ENCODE results near the gene PHYKPL.
"Not testable (repeated sequence)": the region's sequence is repeated elsewhere in the genome, so short reads cannot be mapped to it uniquely, and the experiment has no call there.

PHYKPL gene

DNA sequence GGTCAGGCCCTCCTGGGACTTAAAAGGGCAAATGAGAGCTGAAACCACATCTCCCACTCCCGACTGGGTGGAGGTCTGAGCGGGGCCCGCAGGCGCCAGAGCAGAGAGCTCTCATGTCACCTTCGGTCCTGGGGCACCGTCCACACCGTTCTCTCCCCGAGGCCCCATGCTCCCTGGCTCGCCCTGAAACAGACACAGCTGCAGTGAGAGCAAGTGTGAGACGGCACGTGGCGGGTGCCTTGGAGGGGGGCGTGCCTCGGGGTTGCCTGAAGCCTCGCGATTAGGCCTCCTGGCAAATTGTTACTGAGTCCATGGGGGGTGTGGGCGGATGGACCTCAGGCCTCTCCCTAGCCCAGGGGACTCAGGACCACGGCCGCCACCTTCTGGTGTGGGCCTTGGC, 24.1 kb upstream of the PHYKPL start:
- no peaks in the 10 kb centered on the region for H3K4me1 ChIP-seq (ENCODE audit: low read depth, poor library complexity, severe bottlenecking)
- no peak overlapping the region for H3K27ac ChIP-seq
- no peaks in the 10 kb centered on the region for H4K20me1 ChIP-seq (ENCODE audit: insufficient read depth)
- H2AFZ ChIP-seq (ENCODE audit: low read depth): no peak overlapping the region
- H3K27me3 ChIP-seq (ENCODE audit: insufficient read depth, low read depth): no peaks in the 10 kb centered on the region; the same call in 1 of the 2 replicates
- H3K36me3 ChIP-seq (ENCODE audit: insufficient read depth): no peaks in the 10 kb centered on the region
- H3K9ac ChIP-seq: no peak overlapping the region
- H3K4me3 ChIP-seq (IDR thresholded peaks at IDR 0.05; ENCODE audit: insufficient read depth, low read depth, low read length): no peak overlapping the region
- TF ChIP-seq, protein P1, sequence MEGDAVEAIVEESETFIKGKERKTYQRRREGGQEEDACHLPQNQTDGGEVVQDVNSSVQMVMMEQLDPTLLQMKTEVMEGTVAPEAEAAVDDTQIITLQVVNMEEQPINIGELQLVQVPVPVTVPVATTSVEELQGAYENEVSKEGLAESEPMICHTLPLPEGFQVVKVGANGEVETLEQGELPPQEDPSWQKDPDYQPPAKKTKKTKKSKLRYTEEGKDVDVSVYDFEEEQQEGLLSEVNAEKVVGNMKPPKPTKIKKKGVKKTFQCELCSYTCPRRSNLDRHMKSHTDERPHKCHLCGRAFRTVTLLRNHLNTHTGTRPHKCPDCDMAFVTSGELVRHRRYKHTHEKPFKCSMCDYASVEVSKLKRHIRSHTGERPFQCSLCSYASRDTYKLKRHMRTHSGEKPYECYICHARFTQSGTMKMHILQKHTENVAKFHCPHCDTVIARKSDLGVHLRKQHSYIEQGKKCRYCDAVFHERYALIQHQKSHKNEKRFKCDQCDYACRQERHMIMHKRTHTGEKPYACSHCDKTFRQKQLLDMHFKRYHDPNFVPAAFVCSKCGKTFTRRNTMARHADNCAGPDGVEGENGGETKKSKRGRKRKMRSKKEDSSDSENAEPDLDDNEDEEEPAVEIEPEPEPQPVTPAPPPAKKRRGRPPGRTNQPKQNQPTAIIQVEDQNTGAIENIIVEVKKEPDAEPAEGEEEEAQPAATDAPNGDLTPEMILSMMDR (conservative IDR thresholded peaks at IDR 0.05; ENCODE audit: low read depth, low read length): no peak
- no peaks in the 10 kb centered on the region for H3K79me2 ChIP-seq (ENCODE audit: insufficient read depth, low read depth)
- no peak overlapping the region for H3K4me2 ChIP-seq

DNA sequence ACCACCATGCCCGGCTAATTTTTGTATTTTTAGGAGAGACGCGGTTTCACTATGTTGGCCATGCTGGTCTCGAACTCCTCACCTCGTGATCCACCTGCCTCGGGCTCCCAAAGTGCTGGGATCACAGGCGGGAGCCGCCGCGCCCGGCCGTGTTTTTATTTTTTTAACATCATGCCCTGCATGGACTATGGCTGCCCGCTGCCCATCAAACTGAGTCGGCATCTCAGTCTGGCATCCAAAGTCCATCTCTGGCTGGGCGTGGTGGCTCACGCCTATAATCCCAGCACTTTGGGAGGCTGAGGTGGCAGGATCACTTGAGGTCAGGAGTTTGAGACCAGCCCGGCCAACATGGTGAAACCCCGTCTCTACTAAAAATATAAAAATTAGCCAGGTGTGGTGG, 21.0 kb upstream of the PHYKPL start:
- H3K9ac ChIP-seq; H2AFZ ChIP-seq (ENCODE audit: low read depth); H3K4me3 ChIP-seq (IDR thresholded peaks at IDR 0.05; ENCODE audit: insufficient read depth, low read depth, low read length); H3K79me2 ChIP-seq (ENCODE audit: insufficient read depth, low read depth); H4K20me1 ChIP-seq (ENCODE audit: insufficient read depth); H3K36me3 ChIP-seq (ENCODE audit: insufficient read depth); H3K27ac ChIP-seq; H3K4me1 ChIP-seq (ENCODE audit: low read depth, poor library complexity, severe bottlenecking); H3K4me2 ChIP-seq; H3K27me3 ChIP-seq (ENCODE audit: insufficient read depth, low read depth): not testable (repeated sequence)

DNA sequence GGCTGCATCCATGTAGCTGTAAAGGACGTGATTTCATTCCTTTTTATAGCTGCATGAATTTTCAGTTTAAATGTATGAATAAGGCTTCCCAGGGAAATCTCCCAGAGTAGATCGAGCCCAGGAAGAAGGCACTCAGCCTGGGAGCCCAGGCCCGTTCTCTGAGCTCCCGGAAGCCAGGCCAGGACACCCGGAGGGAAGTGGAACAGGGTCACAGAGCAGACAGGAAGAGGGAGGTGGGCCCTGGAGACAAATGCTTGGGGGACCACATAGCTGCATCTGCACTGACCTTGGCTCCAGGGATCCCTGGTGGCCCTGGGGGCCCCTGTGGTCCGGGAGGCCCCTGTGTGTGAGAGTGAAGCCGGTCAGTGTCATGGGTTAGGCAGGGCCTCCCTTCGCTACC, 19.7 kb upstream of the PHYKPL start:
- Histone ChIP-seq H3K9ac (no peak overlapping the region), H3K79me2 (ENCODE audit: insufficient read depth, low read depth) (no peaks in the 10 kb centered on the region), H3K4me2 (no peak overlapping the region), H3K4me1 (ENCODE audit: low read depth, poor library complexity, severe bottlenecking) (no peaks in the 10 kb centered on the region), H3K4me3 (IDR thresholded peaks at IDR 0.05; ENCODE audit: insufficient read depth, low read depth, low read length) (no peak overlapping the region), H3K27ac (no peak overlapping the region), H3K27me3 (ENCODE audit: insufficient read depth, low read depth) (no peaks in the 10 kb centered on the region; the same call in 1 of the 2 replicates), H3K36me3 (ENCODE audit: insufficient read depth) (no peaks in the 10 kb centered on the region), H2AFZ (ENCODE audit: low read depth) (no peak overlapping the region; the same call in 1 of the 2 replicates), H4K20me1 (ENCODE audit: insufficient read depth) (no peaks in the 10 kb centered on the region)
- TF ChIP-seq, protein P1 (conservative IDR thresholded peaks at IDR 0.05; ENCODE audit: low read depth, low read length): no peak

DNA sequence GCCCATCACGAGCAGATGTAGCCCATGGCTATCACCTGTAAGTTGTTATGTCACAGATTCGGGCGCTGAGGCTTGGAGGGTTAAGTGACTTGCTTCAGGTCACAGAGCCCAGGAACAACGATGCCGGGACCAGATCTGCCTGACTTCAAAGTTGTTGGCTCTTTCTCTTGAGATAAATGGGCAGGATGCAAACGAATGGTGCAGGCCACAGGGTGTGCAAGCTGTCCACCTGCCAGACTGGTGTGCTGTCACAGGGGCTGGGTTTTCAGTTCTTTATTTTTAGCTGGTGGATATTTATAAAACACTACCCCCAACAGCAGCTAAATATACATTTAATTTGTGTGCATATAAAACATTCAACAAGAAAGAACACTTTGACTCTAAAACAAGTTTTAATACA, 17.7 kb upstream of the PHYKPL start:
- Histone ChIP-seq H3K9ac (no peak overlapping the region), H3K36me3 (ENCODE audit: insufficient read depth) (no peaks in the 10 kb centered on the region), H3K79me2 (ENCODE audit: insufficient read depth, low read depth) (no peaks in the 10 kb centered on the region), H3K4me3 (IDR thresholded peaks at IDR 0.05; ENCODE audit: insufficient read depth, low read depth, low read length) (no peak overlapping the region), H3K27me3 (ENCODE audit: insufficient read depth, low read depth) (no peaks in the 10 kb centered on the region; the same call in 1 of the 2 replicates), H3K27ac (no peak overlapping the region), H3K4me2 (no peak overlapping the region), H3K4me1 (ENCODE audit: low read depth, poor library complexity, severe bottlenecking) (no peaks in the 10 kb centered on the region), H2AFZ (ENCODE audit: low read depth) (no peak overlapping the region), H4K20me1 (ENCODE audit: insufficient read depth) (no peaks in the 10 kb centered on the region)
- TF ChIP-seq, protein P1 (conservative IDR thresholded peaks at IDR 0.05; ENCODE audit: low read depth, low read length): no peak

DNA sequence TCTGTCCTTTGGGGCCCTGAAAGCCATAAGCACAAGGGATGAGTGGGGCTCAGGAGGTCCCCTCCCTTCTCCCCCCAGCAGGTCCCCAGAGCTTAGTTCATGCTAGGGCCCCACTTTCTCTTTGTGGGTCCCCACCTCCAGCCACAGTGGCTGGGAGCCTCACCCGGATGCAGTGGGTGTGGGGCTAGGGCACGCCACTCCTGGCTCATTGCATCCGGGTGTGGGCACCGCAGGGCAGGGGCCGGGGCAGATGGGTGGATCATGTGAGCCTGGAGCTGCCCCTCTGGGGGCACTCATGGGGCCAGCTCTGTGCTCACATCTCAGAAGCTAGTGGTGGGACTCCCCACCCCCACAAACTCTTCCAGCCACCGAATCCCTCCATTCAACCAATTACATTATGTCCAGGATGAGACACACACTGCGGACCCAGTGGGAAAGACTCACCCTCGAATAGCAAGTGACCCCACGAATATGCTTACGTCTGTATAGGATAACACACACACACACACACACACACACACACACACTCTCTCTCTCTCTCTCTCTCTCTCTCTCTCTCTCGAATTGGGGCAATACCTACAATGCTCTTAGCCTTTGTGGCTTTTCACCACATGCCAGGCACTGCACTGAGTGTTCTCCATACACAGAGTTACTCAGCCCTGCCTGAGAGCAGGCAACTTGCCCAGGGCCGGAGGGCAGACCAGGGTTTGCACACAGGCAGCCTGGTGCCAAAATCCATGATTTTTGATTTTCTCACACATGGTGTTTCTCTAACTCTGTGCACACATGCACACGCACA, 16.8 kb upstream of the PHYKPL start:
- Histone ChIP-seq H3K36me3 (ENCODE audit: insufficient read depth) (no peaks in the 10 kb centered on the region), H3K4me2 (no peak overlapping the region), H2AFZ (ENCODE audit: low read depth) (no peak overlapping the region), H3K79me2 (ENCODE audit: insufficient read depth, low read depth) (no peaks in the 10 kb centered on the region), H3K9ac (no peak overlapping the region), H4K20me1 (ENCODE audit: insufficient read depth) (no peaks in the 10 kb centered on the region), H3K4me3 (IDR thresholded peaks at IDR 0.05; ENCODE audit: insufficient read depth, low read depth, low read length) (no peak overlapping the region), H3K27ac (no peak overlapping the region), H3K4me1 (ENCODE audit: low read depth, poor library complexity, severe bottlenecking) (no peaks in the 10 kb centered on the region), H3K27me3 (ENCODE audit: insufficient read depth, low read depth) (no peaks in the 10 kb centered on the region; the same call in 1 of the 2 replicates)
- TF ChIP-seq, protein P1 (conservative IDR thresholded peaks at IDR 0.05; ENCODE audit: low read depth, low read length): no peak

Measured in KMS-11 (cell line).